Fibroblast of upper back skin (primary cell): ENCODE data around the gene CLEC10A.
"Not testable (repeated sequence)": the region's sequence is repeated elsewhere in the genome, so short reads cannot be mapped to it uniquely, and the experiment has no call there.

Experiments
- DNase-seq: peaks from one replicate; pipeline ENCODE4 v3.0.0-alpha.2; 2013

CLEC10A gene, protein sequence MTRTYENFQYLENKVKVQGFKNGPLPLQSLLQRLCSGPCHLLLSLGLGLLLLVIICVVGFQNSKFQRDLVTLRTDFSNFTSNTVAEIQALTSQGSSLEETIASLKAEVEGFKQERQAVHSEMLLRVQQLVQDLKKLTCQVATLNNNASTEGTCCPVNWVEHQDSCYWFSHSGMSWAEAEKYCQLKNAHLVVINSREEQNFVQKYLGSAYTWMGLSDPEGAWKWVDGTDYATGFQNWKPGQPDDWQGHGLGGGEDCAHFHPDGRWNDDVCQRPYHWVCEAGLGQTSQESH

DNA sequence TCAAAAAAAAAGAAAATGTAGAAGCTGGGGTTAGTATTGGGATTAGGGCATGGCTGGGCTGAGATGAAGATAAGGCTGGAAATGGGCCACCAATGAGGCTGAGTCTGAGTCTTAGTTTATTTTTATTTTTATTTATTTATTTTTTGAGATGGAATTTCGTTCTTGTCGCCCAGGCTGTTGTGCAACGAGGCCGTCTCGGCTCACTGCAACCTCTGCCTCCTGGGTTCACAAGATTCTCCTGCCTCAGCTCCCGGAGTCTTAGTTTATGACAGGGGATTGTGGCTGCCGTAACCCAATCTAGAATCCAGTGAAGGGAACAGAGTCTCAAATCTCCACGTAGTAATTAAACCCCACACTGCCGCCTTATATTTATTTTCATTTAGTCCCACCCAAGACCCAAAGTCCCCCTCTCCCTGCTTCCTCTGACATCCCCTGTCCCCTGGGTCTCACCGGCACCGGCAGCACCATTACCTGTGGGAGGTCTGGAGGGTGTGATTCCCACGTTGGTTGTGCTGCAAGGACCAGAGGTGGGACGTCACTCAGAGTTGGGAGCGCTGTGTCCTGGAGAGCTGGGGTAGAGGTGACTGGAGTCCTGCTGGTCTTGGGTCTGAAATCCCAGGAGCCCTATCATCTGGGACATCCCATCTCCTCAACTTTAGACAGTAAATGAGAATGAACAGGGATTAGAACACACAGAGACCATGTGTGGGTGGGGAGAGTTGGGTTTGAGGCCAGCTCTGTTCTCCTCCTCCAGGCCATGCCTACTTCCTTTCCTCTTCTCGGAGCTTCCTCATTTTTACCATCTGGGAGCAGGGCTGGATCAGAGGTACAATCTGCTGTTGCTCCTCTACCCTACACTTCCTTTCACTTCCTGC is at the start of gene CLEC10A:
Gene CLEC10A, minus strand, starts transcription at position 671 of the 875 bp plus-strand sequence. CDS start 1,439 bp downstream, outside the sequence.
- DNase-seq, result no peak

GRCh38 chr17:7129311-7129710 is 49.3 kb upstream of the CLEC10A start:
- no peak for DNase-seq

DNA sequence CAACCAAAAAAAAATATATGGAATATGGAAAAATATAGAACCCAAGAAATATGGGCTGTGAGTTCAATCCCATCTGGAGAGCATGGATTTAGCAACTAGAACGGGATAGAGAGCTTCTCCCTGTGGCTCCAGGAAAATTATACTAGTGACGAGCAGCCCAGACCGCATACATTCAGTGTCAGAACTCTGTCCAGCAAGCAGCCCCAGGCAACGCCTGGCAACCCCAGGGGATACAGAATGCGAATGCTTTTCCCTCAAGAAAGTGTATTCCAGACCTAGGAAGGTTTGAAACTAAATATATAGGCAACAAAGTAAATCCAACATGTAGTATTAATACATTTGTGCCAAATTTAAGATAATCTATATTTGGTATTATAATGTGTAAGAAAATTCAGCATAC is 48.1 kb upstream of the CLEC10A start:
- no peak for DNase-seq

DNA sequence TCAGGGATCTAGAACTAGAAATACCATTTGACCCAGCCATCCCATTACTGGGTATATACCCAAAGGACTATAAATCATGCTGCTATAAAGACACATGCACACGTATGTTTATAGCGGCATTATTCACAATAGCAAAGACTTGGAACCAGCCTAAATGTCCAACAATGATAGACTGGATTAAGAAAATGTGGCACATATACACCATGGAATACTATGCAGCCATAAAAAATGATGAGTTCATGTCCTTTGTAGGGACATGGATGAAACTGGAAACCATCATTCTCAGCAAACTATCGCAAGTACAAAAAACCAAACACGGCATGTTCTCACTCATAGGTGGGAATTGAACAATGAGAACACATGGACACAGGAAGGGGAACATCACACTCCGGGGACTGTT is 47.5 kb upstream of the CLEC10A start:
- DNase-seq, result not testable (repeated sequence)

- not testable (repeated sequence) for DNase-seq
Observed at GRCh38 chr17:7126386-7126785, 46.3 kb upstream of the CLEC10A start.

DNA sequence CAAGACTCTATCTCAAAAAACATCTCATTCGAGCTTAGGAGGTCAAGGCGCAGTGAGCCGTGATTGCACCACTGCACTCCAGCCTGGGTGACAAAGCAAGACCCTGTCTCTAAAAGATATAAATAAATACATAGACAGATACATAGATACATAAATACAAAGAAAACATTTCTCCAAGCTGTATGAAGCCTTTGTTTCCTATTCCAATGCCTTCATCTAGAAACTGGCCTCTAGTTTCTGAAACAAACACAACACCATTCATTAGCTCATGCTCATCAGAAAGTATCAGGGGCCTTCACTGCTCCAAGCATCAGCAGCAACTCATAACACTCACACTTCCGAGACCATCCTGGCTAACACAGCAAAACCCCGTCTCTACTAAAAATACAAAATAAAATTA is 44.9 kb upstream of the CLEC10A start:
- no peak for DNase-seq

- DNase-seq, result no peak
Observed at GRCh38 chr17:7123844-7124243, 43.8 kb upstream of the CLEC10A start.

DNA sequence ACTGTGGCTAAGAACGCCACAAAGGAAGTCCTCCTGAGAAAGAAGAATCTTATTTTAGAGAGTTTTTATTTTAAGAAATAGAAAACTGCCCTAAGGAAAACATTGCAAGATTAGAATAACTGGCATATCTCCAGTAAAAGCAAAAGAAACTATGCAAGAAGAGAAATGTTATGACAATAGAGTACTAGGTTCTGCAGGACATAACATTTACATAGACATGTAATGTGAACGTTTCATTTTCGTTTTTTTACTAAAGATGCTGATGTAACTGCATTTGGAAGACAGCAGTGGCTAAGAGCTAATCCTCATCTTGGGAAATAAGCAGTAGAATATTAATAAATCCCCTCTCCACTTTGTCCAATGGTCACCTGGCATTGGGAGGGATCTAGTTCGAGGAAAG is 42.3 kb upstream of the CLEC10A start:
- DNase-seq, result peak; percentile 4

DNA sequence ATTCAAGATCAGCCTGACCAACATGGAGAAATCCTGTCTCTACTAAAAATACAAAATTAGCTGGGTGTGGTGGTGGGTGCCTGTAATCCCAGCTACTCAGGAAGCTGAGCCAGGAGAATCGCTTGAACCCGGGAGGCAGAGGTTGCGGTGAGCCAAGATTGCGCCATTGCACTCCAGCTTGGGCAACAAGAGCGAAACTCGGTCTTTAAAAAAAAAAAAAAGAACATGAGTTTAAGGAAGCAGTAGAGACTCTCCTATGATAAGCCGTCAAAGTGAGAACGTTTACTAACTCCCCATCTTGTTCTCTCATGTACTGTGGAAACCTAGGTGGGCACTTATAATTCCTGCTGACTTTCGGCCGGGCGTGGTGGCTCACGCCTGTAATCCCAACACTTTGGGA is 40.6 kb upstream of the CLEC10A start:
- DNase-seq, result not testable (repeated sequence)

DNA sequence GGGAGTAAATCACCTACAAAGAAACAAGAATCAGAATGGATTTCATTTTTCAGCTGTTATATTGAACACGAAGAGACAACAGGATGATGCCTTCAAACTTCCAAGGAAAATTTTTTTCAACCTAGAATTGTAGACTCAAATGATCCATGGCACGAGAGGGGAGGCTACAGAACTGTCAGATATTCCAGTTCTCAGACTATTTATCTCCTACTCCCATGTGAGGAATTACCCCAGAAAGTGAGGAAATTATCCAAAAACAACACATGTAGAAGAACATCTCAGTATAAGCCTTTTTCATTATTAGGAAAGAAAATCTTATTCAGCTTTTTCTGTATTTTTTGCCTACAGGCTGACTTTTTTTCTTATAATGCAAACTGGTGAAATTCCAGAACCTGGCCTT is 40.1 kb upstream of the CLEC10A start:
- no peak for DNase-seq

DNA sequence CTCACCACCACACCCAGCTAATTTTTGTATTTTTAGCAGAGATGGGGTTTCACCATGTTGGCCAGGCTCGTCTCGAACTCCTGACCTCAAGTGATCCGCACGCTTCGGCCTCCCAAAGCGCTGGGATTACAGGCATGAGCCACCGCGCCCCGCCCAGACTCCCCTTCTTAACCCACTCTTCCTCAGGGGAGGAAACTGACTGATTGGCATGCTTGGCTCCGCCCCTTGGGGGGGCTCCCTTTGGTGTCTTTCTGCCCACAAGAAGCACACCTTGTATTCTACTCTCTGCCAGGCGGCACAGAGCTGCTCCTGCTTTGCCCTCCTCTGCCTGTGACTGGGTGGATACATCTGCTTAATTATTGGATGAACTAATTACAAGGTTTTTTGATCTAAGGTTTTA is 39.3 kb upstream of the CLEC10A start:
- no peak for DNase-seq

DNA sequence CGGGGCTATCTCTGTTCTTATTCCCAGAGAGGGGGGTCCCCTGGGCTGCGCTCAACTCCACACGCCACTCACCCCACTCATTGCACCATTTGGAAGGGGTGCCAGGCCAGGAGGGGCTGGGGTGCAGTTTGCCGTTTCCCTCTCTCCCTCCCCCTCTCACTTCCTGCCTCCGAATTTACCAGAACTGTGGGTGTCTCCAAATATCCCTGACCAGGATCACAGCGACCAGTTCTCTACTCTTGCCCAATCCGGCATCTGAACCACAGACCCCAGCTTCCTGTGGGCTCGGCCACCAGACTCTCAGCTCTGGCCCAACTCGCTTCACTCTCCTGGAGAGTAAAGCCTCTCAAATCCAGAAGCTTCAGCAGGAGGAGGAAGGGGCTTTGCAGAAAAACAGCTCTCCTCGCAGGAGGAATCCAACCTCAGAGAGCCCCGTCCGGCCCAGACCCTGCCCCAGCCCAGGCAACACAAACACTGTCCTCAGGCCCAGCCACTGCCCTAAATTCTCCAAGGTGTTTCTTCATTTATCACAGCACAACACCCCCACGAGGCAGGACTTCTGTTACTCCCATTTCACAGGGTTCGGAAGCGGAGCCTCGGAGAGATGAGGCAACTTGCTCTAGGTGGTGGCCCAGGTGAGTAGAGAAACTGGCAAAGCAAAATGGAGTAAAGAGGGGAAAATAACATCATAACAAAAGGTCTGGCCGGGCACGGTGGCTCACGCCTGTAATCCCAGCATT is 35.0 kb upstream of the CLEC10A start:
- DNase-seq, result no peak

DNA sequence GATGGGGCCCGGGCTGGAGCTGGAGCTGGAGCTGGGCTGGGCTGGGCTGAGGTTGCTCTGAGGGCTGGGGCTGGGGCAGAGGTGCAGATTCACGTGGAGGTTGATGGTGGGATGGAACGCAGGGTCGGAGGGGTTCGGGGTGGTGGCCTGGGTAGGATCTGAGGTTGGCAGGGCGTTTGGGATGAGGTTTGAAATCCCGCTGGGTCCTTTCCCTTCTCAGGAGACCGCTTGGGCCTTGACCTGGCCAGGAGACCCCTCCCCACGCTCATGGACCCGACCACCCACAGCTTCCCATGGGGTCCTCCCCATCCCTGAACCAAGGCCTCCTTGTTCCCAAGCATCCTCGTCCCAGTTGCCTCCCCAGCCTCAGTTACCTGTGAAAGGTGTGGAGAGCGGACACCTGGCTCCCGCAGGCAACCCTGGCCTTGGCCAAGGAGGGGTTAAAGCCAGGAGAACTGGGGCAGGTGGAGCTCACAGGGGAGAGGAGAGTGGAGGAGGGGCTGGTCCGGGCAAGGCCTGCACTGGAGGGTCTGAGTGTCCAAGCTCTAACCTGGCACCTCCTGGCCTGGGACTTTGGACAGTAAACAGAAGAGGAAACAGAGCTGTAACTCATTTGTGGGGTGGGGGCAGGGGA is 34.3 kb upstream of the CLEC10A start, which contains the start of gene ASGR2:
Gene ASGR2, minus strand, starts transcription at position 582 of the 634 bp plus-strand sequence. CDS start 582 bp downstream, outside the sequence.
- no peak for DNase-seq

DNA sequence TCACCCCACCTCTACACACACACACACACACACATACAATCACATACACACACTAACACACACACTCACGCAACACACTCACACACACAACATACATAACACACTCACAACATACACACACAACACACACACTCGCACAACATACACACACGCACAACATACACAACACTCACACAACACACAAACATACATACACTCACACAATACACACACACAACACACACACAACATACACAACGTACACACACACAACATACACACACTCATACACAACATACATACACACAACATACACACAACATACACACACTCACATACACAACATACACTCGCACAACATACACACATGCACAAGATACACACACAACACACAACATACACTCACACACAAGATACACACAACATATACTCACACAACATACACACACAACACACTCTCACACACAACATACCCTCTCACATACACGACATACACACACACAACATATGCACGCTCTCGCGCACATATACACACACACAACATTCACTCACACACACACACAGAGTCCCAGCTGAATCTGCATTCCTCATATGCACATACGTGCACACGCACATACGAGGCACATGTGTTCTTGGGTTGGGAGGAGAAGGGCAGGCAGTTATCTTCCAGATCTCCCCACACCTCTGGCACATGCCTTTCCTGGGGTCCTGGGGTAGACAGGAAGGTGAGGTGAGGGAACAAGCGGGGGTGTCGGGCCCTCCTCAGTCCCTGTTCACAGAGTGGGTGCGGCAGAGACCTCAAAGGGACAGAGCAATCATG is 33.4 kb upstream of the CLEC10A start:
- no peak for DNase-seq

DNA sequence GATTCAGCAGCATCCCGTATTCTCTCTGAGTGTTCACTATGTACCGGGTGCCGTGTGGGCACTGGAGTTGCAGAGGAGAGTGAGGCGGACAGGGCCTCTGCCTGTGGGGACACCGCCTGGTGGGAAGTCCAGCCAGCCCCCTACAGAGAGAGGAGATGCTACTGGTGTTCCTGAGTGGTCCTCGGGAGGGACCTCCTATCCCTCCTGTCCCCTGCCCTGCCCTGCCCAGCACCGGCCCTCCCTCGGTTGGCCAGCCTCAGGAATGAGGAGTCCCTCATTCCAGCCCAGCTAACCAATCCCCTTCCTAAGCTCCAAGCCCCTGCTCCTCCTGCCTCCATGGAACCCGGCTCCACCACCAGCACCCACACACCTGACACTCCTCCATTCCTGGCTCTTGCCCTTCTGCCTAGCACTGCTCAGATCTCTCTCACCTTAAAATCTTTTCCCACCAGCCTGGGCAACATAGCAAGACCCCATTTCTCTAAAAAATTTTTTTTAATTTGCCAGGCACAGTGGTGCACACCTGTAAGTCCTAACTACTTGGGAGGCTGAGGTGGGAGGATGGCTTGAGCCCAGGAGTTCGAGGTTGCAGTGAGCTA is 32.6 kb upstream of the CLEC10A start:
- no peak for DNase-seq

GRCh38 chr17:7111784-7112509 is 31.9 kb upstream of the CLEC10A start:
- DNase-seq, result no peak

DNA sequence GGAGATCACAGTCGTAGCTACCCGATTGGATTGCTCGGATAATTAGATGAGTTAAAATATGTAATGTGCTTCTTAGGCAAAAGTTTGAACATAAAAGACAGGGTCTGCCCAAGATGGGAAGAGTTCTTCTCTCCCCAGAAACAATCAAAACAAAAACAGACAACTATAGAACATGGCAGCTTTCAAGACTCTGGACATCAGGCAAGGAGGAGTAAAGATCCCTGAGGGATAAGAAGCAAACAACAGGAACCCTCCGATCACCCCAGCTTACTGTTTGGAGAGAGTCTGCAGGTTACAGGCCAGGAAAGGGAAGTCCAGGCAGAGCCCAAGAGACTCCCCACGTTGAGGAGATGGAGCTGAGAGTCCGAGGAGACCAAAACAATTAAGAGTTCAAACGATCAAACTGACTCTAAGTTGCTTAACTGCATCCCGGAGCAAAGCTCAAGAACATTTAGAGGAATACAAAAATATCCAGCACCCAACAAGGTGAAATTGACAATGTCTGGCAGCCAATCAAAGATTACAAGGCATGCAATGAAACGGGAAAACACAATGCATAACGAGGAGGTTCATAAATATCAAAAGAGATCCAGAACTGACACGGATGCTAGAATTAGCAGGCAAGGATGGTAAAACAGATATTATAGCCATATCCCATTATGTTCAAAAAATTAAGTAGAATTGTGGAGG is 30.7 kb upstream of the CLEC10A start:
- DNase-seq, result no peak

DNA sequence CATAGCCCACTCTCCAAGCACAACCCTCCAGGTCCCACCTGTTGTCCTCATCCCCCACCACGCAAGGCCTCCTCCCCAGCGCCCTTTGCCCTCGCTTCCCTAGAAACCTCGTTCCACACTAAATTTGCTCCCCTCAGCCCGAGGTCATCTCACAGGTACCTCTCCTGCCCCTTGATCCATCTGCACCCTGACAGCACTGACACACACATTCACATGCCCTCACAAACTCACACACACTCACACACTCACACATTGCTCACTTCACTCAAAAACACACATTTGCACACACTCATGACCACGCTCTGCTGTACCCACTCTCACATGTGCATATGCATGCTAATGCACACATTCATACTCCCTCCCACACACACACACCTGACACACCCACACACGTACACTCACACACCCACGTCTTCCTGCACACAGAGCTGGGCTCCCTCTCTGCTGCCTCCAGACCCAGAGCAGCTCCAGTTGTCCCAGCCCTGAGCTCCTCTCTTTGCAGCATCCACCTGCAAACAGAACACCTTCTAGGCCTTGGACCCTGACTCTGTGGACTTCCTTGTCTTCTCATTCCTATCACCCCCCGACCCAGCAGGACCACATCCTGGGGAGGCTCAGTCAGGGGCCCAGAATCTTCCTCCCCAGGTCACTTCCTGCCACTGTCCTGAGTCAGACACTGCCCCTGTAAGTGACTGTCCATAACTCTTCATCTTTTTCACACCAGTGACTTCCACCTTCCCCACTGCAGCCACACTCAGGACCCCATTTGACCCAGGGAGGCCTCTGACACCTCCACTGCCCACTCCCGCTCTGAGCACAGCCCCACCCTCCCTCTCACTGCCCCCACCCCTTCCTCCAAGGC is 29.6 kb upstream of the CLEC10A start:
- DNase-seq, result no peak

GRCh38 chr17:7108981-7109380 is 28.9 kb upstream of the CLEC10A start:
- DNase-seq, result no peak
